SIG-M5 treated with dmso at 0.1 percent for 504 hours (cell line): ENCODE data around the gene IRX5.

ENCODE experiments used
- DNase-seq: peaks from one replicate; lab custom pipeline; 2025; ENCODE audit not compliant: unreplicated experiment; lab: John Stamatoyannopoulos, UW

IRX5 gene

GRCh38 chr16:54944002-54944401 is 13.3 kb downstream of the IRX5 start:
- no peak for DNase-seq

GRCh38 chr16:54945063-54945462 is 14.4 kb downstream of the IRX5 start:
- DNase-seq: no peak

GRCh38 chr16:54946909-54947308 is 16.2 kb downstream of the IRX5 start:
- DNase-seq: no peak

GRCh38 chr16:54947616-54948015 is 17.0 kb downstream of the IRX5 start:
- no peak for DNase-seq

- no peak for DNase-seq
Measured at GRCh38 chr16:54952195-54952594, 21.5 kb downstream of the IRX5 start.

- no peak for DNase-seq
Measured at GRCh38 chr16:54953461-54953860, 22.8 kb downstream of the IRX5 start.

- DNase-seq: no peak
Measured at GRCh38 chr16:54954220-54954619, 23.6 kb downstream of the IRX5 start.

GRCh38 chr16:54955757-54956156 is 25.1 kb downstream of the IRX5 start:
- no peak for DNase-seq

GRCh38 chr16:54957403-54958166 is 26.9 kb downstream of the IRX5 start:
- peak; percentile 45 for DNase-seq

GRCh38 chr16:54962045-54962444 is 31.4 kb downstream of the IRX5 start:
- DNase-seq: no peak

- no peak for DNase-seq
Measured at GRCh38 chr16:54964239-54964638, 33.6 kb downstream of the IRX5 start.

GRCh38 chr16:54965464-54965863 is 34.8 kb downstream of the IRX5 start:
- no peak for DNase-seq

GRCh38 chr16:54968011-54968410 is 37.3 kb downstream of the IRX5 start:
- no peak for DNase-seq

- DNase-seq: no peak
Measured at GRCh38 chr16:54968784-54969183, 38.1 kb downstream of the IRX5 start.

- no peak for DNase-seq
Measured at GRCh38 chr16:54970016-54970415, 39.4 kb downstream of the IRX5 start.

GRCh38 chr16:54974367-54974766 is 43.7 kb downstream of the IRX5 start:
- DNase-seq: no peak

- DNase-seq: no peak
Measured at GRCh38 chr16:54976651-54977200, 46.1 kb downstream of the IRX5 start.

- no peak for DNase-seq
Measured at GRCh38 chr16:54977211-54977610, 46.5 kb downstream of the IRX5 start.

GRCh38 chr16:54980821-54981220 is 50.2 kb downstream of the IRX5 start:
- no peak for DNase-seq
